ENCODE measurements around the gene CAP2. TPM values are rescaled to one million over a fixed set of nuclear protein-coding genes. Genes with fewer than 3 reads are reported as not detected.

Gene CAP2
- total and polyA plus RNA-seq, 2 experiments from 2014 or later, result 6.7 to 9.1 TPM

- Histone ChIP-seq H3K9me2 (ENCODE audit: insufficient read depth) (peaks cover 4% of the 10 kb centered on the region; the same call in 1 of the 2 replicates), H3K27ac (ENCODE audit: low read depth) (no peak overlapping the region), H3K27me3 (ENCODE audit: insufficient read depth) (no peaks in the 10 kb centered on the region), H3K4me2 (no peak overlapping the region), H4K20me1 (replicated peaks; ENCODE audit: insufficient read depth) (no peaks in the 10 kb centered on the region), H3K4me3 (no peak overlapping the region), H2AFZ (no peak overlapping the region), H3K4me1 (ENCODE audit: insufficient read depth) (no peaks in the 10 kb centered on the region), H3K79me2 (replicated peaks; ENCODE audit: insufficient read depth) (no peaks in the 10 kb centered on the region), H3F3A (replicated peaks; ENCODE audit: low read depth) (no peaks in the 10 kb centered on the region), H3K36me3 (ENCODE audit: insufficient read depth) (no peaks in the 10 kb centered on the region)
- DNase-seq (ENCODE audit: low spot score) (no peak), ATAC-seq (no peak)
- Mint-ChIP-seq H3K27me3 (ENCODE audit: insufficient read depth, low read depth, poor library complexity) (peaks cover 2% of the 10 kb centered on the region), H3K36me3 (ENCODE audit: low read depth) (no peaks in the 10 kb centered on the region), H3K27ac (no peak overlapping the region), H3K9me3 (no peaks in the 10 kb centered on the region), H3K4me3 (no peak overlapping the region), H3K4me1 (0 out of 3 replicates have a peak, but pooled peaks cover 5% of the 10 kb centered on the region)
- TF ChIP-seq JUNB (IDR thresholded peaks at IDR 0.05; ENCODE audit: unreplicated experiment) (no peak), ZNF114 (CRISPR knock-in tag; IDR thresholded peaks at IDR 0.05) (no peak), POLR2AphosphoS5 (IDR thresholded peaks at IDR 0.05; ENCODE audit: low read depth) (no peak), ETS1 (IDR thresholded peaks at IDR 0.05) (no peak), EZH2 (IDR thresholded peaks at IDR 0.05; ENCODE audit: low read depth, unreplicated experiment) (no peak), NANOG (IDR thresholded peaks at IDR 0.05; ENCODE audit: borderline replicate concordance) (no peak), EZH2phosphoT487 (IDR thresholded peaks at IDR 0.05; ENCODE audit: unreplicated experiment) (no peak), CTCF (conservative IDR thresholded peaks at IDR 0.05; ENCODE audit: low read depth in 2 of 2) (no peak), ZNF331 (CRISPR knock-in tag; IDR thresholded peaks at IDR 0.05; ENCODE audit: low read depth) (no peak), REST (IDR thresholded peaks at IDR 0.05; ENCODE audit: unreplicated experiment) (no peak), ZNF462 (CRISPR knock-in tag; IDR thresholded peaks at IDR 0.05) (no peak), STAT1 (IDR thresholded peaks at IDR 0.05; ENCODE audit: unreplicated experiment) (no peak), CREB1 (CRISPR knock-in tag; IDR thresholded peaks at IDR 0.05; ENCODE audit: low read depth) (no peak)
Measured at GRCh38 chr6:17385660-17386059, 7.7 kb upstream of the CAP2 start.

Data from GM23338 (cell line).